COLO829 (cell line): ENCODE data around the gene ANXA2.
"Not testable (repeated sequence)": the region's sequence is repeated elsewhere in the genome, so short reads cannot be mapped to it uniquely, and the experiment has no call there.

Experiments
- DNase-seq: peaks from one replicate; pipeline ENCODE4 v3.0.0; 2012; ENCODE audit warnings: low spot score

ANXA2 gene

DNA sequence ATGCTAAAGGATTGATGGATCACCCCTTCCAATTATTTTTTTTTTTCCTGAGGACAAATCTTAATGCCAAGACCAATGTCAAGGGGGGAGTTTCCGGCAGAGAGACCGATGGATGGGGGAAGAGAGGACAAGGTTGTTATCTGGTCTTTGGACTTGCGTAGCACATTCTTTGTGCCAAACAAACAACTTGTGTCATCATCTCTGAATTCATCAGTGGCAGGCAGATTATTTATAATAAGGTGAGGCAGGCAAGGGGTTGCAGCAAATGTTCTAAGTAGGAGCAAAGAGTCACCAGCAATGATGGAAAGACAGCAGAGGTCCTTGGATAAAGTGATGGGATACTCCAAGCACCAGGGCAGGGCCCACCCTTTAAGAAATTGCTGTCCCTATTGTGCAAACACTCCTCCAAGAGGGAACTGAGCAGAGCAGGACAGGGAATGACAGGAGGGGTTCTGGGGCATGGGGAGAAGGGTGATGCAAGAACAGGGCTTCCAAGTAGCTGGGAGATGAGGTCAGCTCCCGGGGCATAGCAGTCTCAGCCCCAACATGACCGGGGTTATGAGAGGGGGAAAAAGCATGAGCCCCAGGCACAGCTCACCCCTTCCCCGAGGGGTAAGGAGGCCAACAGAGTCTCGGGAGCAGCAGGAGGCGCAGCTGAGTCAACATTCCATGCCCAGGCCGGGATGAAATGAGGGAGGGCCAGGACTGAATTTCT lies 57.4 kb downstream of the ANXA2 start:
- DNase-seq = no peak

- DNase-seq = no peak
These were observed 58.5 kb downstream of the ANXA2 start for GRCh38 chr15:60339236-60339635.

DNA sequence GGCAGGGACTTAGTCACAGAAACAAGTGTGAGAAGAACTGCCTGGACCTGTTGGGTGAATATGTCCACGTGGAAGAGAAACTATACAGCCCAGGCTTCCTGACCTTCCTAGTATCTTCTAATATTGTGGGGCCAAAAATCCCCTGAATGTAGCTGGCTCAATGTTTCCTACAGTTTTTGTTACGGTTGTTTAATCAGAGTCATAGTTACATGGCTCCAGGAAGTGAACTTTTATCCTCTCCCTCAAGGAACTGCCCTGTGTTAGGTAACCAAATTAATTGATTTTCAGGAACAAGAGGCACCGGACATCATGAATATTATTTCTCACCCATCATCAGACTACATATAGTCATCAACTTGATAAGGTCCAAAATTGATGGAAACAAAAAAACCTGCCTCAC lies 59.0 kb downstream of the ANXA2 start:
- DNase-seq = no peak

DNA sequence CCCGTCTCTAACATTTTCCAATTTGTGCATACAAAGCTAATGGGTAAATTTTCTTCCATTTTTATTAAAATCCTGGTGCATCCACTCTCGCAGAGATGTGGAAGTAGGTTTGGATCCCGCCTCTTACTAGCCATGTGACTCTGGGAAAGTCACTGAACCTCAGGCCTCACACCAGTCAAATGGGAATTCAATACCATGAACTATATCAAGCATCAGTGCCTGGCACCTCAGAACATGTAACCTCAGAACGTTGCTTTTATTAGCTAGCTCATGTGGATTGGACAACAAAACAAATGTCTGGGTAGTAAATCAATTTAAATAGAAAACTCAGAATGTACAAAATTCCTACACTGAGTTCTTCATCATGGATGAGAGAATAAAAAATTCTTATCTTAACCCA lies 60.7 kb downstream of the ANXA2 start:
- no peak for DNase-seq

GRCh38 chr15:60335296-60335695 lies 62.5 kb downstream of the ANXA2 start:
- DNase-seq = not testable (repeated sequence)

DNA sequence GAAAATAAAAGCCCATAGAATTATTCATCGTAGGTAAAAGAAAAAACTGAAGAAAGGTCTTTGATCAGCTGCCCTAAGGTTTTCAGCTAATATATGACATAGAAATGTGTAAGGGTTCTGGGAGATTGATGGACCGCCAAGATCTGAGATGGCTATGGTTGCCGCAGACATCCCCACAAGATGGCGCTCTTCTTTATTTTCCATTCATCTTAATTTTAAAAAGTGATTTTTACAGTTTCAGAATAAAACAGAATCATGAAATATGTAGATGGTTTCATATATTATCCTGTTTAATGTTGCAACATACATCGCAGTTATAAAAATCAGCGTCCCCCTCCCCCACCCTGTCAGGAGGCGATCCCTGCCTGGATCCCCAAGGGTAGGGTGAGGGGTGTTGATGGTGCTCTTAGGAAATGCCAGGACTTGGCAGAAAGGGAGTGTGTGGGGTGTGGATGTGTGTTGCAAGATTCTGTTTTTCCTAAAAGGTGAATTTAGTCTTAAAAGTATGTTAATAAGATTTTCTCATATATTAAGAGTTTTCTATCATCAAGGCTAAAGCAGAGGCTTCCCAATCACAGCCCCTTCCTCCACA lies 68.8 kb downstream of the ANXA2 start:
- peak; percentile 9 for DNase-seq

DNA sequence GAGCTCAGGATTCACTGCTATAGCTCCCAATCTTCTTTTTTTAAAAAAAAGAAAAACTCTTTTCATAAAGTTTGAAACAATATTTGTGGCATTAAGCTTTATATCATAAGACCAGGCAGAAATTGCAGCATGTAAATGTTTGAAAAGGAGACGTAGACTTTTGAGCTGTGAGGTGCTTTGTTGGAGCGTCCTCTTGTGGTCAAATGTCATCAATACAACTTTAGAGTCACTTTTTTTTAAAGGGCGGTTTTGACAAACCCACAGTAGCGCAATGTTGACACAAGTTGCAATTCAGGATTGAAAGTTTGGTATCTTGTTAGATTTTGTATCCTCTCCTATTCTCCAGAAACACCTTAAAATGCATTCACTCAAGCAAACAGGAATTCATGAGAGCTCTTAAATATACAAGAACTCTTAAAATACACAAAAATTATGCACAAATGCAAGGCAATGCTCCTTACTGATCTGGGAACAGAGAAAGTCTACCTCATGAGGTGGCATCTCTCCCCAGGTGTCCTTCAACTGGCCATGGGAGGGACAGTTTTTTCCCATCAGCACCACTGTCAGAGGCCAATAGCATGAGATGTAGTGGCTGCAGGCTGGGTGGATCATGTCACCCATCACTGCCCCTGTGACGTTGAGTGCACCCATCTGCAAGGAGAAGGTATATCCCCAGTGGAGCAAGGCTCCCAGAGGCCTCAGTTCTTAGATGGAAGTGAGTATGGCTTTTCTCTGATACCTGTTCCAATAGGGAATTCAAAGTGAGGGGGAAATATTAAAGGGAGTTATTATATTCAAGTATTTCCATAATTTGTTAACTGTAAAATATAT lies 70.7 kb downstream of the ANXA2 start:
- peak; percentile 23 for DNase-seq

DNA sequence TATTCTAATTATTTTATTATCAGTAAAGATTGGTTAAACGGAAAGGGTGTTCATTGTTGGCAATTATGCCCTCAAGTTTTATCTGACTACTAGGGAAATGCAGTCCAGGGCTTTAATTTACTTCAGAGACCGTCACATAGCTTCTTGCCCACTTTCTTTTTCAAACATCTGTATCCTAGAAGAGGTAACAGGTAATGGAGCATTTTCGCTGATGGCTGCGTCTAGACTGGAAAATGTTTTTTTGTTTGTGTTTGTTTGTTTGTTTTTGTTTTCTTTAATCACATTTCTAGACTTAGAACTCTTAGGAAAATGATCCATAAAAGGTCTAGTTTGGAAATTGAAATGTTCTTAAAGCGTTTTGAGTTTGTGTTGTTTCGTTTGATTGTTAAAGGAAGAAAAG lies 71.4 kb downstream of the ANXA2 start:
- DNase-seq = no peak

GRCh38 chr15:60325905-60326304 lies 71.9 kb downstream of the ANXA2 start:
- DNase-seq = no peak

- peak; percentile 4 for DNase-seq
These were observed 72.9 kb downstream of the ANXA2 start for GRCh38 chr15:60324706-60325438.

GRCh38 chr15:60323322-60323721 lies 74.5 kb downstream of the ANXA2 start:
- no peak for DNase-seq

DNA sequence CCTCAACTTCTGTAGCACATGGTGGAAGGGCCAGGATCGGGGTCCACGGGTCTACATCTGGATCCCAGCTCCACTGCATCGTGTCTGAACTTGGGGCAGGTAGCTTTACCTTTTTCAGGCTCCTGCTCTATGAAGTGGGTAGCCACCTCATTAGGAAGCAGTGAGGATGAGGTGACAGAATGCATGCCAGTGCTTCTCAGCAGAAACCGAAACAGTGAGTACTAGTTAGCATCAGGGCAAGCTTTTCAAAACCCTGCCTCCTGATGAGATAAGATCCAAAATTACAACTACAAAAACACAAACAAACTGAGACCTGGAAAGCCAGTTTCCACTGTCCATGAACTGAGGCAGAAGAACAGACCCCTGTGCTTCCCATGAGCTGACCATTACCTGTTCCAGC lies 77.4 kb downstream of the ANXA2 start:
- DNase-seq = no peak

DNA sequence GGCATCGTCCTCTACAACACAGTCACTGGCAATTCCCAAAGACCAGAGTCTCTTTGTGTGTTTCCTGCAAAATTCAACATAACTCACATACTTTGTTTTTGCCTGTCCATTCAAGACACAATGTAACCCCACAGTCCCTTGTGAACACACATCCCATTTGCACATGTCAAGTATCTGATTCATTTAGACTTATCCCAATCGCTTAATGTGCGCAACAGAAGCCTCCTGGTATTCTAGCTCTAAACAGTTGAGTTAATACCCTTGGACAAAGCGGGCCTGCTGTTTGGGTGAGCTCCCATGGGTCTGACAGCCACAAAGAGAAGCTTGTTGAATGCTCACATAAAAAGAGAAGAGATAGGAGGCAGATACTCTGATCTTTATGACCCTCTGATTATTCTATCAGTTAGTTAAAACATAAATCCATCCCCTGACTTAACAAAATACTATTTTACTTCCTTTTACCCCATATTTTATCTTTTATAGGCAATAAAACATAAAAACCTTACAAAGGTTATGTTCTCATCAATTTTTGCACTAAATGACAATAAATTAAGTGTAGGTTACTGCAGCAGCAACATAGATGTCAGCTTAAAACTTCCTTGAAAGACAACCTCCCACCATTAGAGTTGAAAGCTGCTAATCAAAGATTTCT lies 79.4 kb downstream of the ANXA2 start:
- peak; percentile 25 for DNase-seq

DNA sequence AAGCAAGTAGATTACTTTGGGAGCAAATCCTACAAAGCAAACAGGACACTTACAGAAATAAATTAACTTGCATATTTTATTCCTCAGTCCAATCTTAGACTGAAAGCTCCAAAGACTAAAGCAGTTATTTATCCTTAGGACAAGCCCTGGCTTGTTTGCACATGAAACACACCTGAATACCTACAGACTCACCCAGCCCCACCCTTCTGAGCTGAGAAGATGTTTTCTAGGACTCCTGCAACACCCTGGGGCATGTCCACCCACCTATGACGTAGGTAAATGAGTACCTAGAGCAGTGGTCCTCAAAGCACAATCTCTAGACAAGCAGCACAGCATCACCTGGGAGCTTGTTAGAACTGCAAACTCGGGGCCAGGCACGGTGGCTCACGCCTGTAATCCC lies 80.8 kb downstream of the ANXA2 start:
- no peak for DNase-seq

GRCh38 chr15:60315878-60316277 lies 81.9 kb downstream of the ANXA2 start:
- DNase-seq = no peak

DNA sequence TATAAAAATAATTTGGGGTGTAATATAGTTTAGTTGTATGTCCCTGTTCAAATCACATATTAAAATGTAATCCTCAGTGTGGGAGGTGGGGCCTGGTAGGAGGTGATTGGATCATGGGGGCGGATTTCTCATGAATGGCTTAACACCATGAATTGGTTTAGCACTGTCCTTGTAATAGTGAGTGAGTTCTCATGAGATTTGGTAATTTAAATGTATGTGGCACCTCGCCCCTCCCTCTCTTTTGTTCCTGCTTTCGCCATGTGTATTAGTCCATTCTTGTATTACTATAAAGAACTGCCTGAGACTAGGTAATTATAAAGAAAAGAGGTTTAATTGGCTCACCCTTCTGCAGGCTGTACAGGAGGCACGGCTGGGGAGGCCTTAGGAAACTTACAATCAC lies 83.9 kb downstream of the ANXA2 start:
- DNase-seq = no peak

DNA sequence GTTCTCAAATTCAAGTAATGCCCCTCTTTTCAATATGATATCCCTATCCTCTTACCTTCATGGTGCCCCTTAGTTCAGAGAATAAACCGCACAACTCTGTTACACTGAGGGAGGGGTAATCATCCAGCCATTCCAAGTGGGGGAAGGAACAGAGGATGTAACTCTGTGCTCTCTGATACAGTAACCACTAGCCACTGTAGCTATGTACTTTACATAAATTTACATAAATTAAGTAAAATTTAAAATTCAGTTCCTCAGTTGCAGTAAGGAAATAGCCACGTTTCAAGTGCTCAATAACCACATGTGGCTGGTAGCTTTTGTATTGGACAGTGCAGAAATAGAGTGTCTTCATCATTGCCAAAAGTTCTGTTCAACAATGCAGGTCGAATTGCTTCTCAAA lies 90.8 kb downstream of the ANXA2 start:
- no peak for DNase-seq

GRCh38 chr15:60301024-60301423 lies 96.8 kb downstream of the ANXA2 start:
- no peak for DNase-seq

DNA sequence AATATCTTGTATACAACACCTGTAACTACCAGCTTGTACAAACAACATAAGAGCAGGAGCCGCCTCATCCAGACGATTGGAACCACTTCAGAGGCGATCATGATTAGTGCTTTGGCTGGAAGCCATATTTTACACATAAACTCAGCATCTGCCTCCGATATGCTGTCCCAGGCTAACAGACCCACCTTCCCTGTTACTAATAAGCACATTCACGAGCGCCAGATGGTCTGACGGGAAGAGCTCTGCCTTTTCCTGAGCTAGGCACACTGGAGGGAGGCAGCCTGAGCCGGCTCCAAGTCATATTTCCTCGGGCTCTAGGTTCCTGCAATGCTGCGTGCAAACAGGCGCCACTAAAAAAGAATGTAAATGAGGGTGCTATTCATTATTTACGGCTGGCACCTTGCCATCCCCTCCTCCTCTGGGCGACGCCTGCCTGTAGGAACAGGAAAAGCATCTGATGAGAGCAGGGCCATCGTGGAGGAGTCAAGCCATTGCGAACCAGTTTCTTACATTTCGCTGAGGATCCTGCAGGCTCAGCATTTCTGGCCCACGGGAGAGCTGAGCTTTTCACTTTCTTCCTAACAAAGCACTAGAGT lies 98.2 kb downstream of the ANXA2 start:
- peak; percentile 7 for DNase-seq
